Stomach (tissue), 9 donors: ENCODE data around the gene DDAH1. TPM values are rescaled to one million over a fixed set of nuclear protein-coding genes. Genes with fewer than 3 reads are reported as not detected.

Source experiments
- DNase-seq, 2 donors: peaks; one replicate each; pipeline versions ENCODE4 v3.0.0 to v3.0.0-alpha.2; 2013 to 2019
- H3K27ac ChIP-seq, 5 donors: fragments of 200-600 bp in 4 of 5; sonication (generic) in 4 of 5; one replicate each; pipeline ENCODE4 v1.5.1; 2013 to 2019; ENCODE audit warnings: mild to moderate bottlenecking in 1 of 5, moderate library complexity in 1 of 5
- H3K27me3 ChIP-seq, 3 donors: fragments of 200-600 bp; sonication (generic); one replicate each; pipeline ENCODE4 v1.5.1; 2017 to 2019; ENCODE audit warnings: mixed run types in 1 of 3
- H3K36me3 ChIP-seq, 4 donors: fragments of 200-600 bp; sonication (generic); 1 replicate in 3 of 4; 2 replicates in 1 of 4; pipeline ENCODE4 v1.5.1; 2016 to 2019
- H3K4me1 ChIP-seq, 4 donors: fragments of 200-600 bp; sonication (generic); one replicate each; pipeline ENCODE4 v1.5.1; 2016 to 2019
- H3K4me3 ChIP-seq, 4 donors: fragments of 200-600 bp; sonication (generic) in 3 of 4; one replicate each; pipeline ENCODE4 v1.5.1; 2016 to 2019; ENCODE audit warnings: mild to moderate bottlenecking in 1 of 4
- H3K9me3 ChIP-seq, 4 donors: fragments of 200-600 bp; sonication (generic); one replicate each; pipeline ENCODE4 v1.5.1; 2016 to 2019
- EP300 ChIP-seq: sonication (generic); formaldehyde crosslinking; IDR thresholded peaks from one replicate; pipeline ENCODE4 v1.6.1; 2017; ENCODE audit warnings: antibody characterized with exemption
- POLR2A ChIP-seq, 4 donors: fragments of 450-650 bp; IDR thresholded peaks; one replicate each; pipeline ENCODE4 v1.6.1; 2016; ENCODE audit warnings: antibody characterized with exemption in 4 of 4, control low read depth in 2 of 4, mild to moderate bottlenecking in 1 of 4, moderate library complexity in 1 of 4
- POLR2AphosphoS5 ChIP-seq, 3 donors: sonication (generic); formaldehyde crosslinking; IDR thresholded peaks; one replicate each; pipeline ENCODE4 v1.6.1; 2016; ENCODE audit warnings: antibody characterized with exemption in 3 of 3
- WGBS, 5 donors: extraction: QIAGEN DNeasy Blood & Tissue Kit in 3 of 5; methylation state at CpG; one replicate each; pipeline versions ENCODE4 v1.1.5 to v1.1.7; 2013 to 2018; 5-methylcytosine and 5-hydroxymethylcytosine counted together
- intact Hi-C: fragments of 100-400 bp; cut with DNase I; formaldehyde crosslinking; loops from one replicate; pipeline ENCODE4 v1.15.1; 2023; ENCODE audit warnings: low total_unique reads
- polyA plus RNA-seq, 3 donors: library from polyadenylated mRNA; stranded (reverse); fragments of 200-250 nt; gene quantifications; one replicate each; pipeline ENCODE4 v1.2.3, GENCODE V29; 2013
- total RNA-seq, 5 donors: library from RNA; depleted of rRNA; stranded (reverse); fragments of >200 nt; gene quantifications; one replicate each; pipeline versions ENCODE4 v1.1.0 to v1.2.3, GENCODE V29; 2014 to 2016
- TF ChIP-seq, protein P1 (sequence below), 7 experiments: fragments of 450-650 bp in 4 of 7; fragments of 200-600 bp in 3 of 7; sonication (generic) in 3 of 7; IDR thresholded peaks; one replicate each; pipeline ENCODE4 v1.5.1; 2016 to 2019; ENCODE audit warnings: antibody characterized with exemption in 7 of 7, control low read depth in 2 of 7, mild to moderate bottlenecking in 1 of 7
- donor health status: healthy with polysubstance abuse.
- donor health status: Bipolar disorder and iron deficiency.
- donor health status: healthy.

Gene DDAH1
- total and polyA plus RNA-seq, 8 donors = 10.6 to 113 (median 42.3) TPM

DNA sequence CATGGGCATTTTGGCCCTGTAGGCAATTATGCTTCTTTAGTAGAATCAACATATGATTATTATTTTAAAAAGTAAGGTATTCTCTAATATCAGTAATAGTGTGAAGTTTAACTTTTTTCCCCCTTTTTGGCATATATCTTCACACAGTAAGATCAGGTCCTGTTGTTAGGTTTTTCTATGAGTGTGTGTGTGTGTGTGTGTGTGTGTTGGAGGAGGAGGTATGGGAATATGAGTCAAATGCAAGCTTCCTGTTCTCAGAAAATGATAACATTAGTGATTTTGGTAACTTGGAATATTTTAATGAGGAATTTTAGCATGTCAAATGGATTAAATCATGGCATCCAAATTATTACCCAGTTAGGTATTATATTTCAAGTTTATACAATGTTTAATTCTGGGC lies 122.8 kb downstream of the DDAH1 start:
- Histone ChIP-seq H3K9me3 (no peaks in the 10 kb centered on the region), H3K27me3 (no peaks in the 10 kb centered on the region), H3K4me1 (peaks cover 0 to 22% (median 16%) of the 10 kb centered on the region in 4 donors), H3K4me3 (no peak overlapping the region), H3K27ac (peak overlapping the region in 1 of 5 donors; percentile 5), H3K36me3 (no peaks in the 10 kb centered on the region)
- intact Hi-C loops = no loop called here
- no peak for DNase-seq
- TF ChIP-seq, protein P1, sequence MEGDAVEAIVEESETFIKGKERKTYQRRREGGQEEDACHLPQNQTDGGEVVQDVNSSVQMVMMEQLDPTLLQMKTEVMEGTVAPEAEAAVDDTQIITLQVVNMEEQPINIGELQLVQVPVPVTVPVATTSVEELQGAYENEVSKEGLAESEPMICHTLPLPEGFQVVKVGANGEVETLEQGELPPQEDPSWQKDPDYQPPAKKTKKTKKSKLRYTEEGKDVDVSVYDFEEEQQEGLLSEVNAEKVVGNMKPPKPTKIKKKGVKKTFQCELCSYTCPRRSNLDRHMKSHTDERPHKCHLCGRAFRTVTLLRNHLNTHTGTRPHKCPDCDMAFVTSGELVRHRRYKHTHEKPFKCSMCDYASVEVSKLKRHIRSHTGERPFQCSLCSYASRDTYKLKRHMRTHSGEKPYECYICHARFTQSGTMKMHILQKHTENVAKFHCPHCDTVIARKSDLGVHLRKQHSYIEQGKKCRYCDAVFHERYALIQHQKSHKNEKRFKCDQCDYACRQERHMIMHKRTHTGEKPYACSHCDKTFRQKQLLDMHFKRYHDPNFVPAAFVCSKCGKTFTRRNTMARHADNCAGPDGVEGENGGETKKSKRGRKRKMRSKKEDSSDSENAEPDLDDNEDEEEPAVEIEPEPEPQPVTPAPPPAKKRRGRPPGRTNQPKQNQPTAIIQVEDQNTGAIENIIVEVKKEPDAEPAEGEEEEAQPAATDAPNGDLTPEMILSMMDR (IDR thresholded peaks at IDR 0.05) = no peak
- TF ChIP-seq POLR2A (IDR thresholded peaks at IDR 0.05) (no peak), EP300 (no peak), POLR2AphosphoS5 (IDR thresholded peaks at IDR 0.05) (no peak)

DNA sequence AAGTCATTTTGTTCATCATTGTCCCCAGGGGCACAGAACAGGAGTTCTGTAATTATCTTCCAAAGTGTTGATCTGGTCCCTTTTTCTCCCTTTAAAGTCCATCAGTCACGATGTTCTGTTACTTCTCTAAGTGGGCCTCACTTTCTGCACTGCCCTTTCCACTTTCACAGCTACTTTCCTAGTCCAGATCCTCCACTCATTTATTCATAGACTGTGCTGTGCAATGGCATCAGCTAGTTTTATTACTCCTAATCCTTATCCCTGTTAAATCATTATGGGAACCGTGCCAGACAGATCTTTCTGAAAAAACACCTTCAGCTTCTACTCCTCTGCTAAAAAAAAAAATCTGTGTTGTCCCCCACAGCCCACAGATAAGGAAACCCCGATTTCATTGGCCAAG lies 124.5 kb downstream of the DDAH1 start:
- intact Hi-C loops = no loop called here
- DNase-seq = no peak
- Histone ChIP-seq H3K27me3 (no peaks in the 10 kb centered on the region), H3K9me3 (no peaks in the 10 kb centered on the region), H3K4me3 (no peak overlapping the region), H3K36me3 (no peaks in the 10 kb centered on the region), H3K27ac (no peak overlapping the region), H3K4me1 (peaks cover 0 to 22% (median 16%) of the 10 kb centered on the region in 4 donors)
- TF ChIP-seq, protein P1 (IDR thresholded peaks at IDR 0.05) = no peak
- TF ChIP-seq POLR2AphosphoS5 (IDR thresholded peaks at IDR 0.05) (no peak), POLR2A (IDR thresholded peaks at IDR 0.05) (no peak), EP300 (no peak)
- WGBS, 5 donors = 58 to 78% (median 67%) methylated on average over 3 of the region's 3 CpGs

DNA sequence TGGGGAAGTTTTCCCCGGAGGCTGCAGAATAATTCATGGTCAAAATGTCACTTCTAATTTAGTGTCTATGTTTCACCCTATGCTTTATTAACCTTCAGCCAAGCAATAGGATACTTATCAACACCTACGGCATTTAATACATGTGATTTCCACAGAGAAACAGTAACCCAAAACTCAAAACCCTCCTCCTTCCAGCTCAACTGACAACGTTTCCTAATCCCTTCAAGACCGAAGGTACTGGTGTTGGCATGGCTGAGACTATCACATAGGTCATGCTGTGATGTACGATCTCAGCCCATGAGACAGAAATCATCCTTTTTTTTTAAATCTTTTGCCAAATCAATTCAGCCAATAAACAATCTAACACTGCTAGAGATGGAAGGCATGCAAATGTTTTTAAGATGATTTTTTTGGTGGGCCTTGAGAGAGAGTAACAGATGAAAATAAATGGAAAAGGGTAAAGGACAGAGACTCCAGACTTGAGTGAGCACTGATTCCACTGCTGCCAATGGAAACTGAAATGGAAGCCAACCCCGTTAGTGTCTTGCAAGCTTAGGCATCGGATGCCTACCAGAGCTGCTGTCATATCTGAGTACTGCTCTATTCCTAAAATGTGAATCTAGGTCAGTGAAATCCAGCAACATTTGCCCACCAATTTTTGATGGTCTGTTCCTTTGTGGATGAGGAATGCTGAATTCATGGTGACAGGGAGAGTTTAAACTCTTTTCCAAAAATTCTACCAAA lies 125.1 kb downstream of the DDAH1 start:
- no peak overlapping the region for H3K4me3 ChIP-seq
- H3K9me3 ChIP-seq = no peaks in the 10 kb centered on the region
- intact Hi-C loops = no loop called here
- no peak for DNase-seq
- H3K27me3 ChIP-seq = no peaks in the 10 kb centered on the region
- no peaks in the 10 kb centered on the region for H3K36me3 ChIP-seq
- WGBS, 5 donors = 67 to 78% (median 74%) methylated on average over 7 of the region's 7 CpGs
- H3K4me1 ChIP-seq = peaks cover 0 to 22% (median 16%) of the 10 kb centered on the region in 4 donors
- no peak overlapping the region for H3K27ac ChIP-seq
- TF ChIP-seq, protein P1 (IDR thresholded peaks at IDR 0.05) = no peak
- no peak for TF ChIP-seq POLR2AphosphoS5 (IDR thresholded peaks at IDR 0.05)
- no peak for TF ChIP-seq POLR2A (IDR thresholded peaks at IDR 0.05)
- no peak for TF ChIP-seq EP300

DNA sequence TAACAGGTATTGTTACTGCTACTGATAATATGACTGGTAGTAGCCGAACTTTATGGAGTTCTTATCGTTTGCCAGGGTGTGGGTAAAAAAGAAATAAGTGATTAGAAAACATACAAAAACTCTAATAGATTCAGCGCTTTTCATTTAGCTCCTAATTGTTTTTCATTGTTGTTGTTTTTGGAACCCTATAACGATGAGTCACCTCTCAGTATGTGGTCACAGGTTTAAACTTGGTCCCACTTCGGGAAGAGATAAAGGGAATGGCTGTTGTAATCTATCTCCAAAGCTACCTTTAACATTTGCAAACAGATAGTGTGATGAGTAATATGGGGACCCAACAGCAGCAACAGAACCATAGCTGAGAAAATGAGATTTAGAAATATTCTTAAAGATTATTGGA lies 125.9 kb downstream of the DDAH1 start:
- no peak for TF ChIP-seq POLR2A (IDR thresholded peaks at IDR 0.05)
- peak in 1 of 3 donors; percentile 30 for TF ChIP-seq POLR2AphosphoS5 (IDR thresholded peaks at IDR 0.05)
- DNase-seq = no peak
- no peaks in the 10 kb centered on the region for H3K27me3 ChIP-seq
- WGBS, 5 donors = 35 to 64% (median 52%) methylated on average over 5 of the region's 5 CpGs
- no peaks in the 10 kb centered on the region for H3K9me3 ChIP-seq
- no peak overlapping the region for H3K4me3 ChIP-seq
- H3K4me1 ChIP-seq = peaks cover 0 to 16% (median 13%) of the 10 kb centered on the region in 4 donors
- H3K36me3 ChIP-seq = no peaks in the 10 kb centered on the region
- intact Hi-C loops = no loop called here
- no peak overlapping the region for H3K27ac ChIP-seq

DNA sequence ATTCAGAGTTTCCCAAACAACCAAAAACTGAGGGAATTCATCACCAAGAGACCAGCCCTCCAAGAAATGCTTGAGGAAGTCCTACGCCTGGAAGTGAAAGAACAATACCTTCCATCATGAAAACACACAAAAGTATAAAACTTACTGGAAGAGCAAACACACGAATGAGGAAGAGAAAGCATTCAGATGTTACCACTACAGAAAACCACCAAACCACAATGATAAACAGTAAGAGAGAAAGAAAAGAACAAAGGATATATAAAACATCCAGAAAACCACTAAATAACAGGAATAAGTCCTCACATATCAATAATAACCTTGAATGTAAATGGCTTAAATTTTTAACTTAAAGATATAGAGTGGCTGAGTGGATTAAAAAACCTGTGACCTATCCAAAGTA lies 130.0 kb downstream of the DDAH1 start:
- no peaks in the 10 kb centered on the region for H3K27me3 ChIP-seq
- no peaks in the 10 kb centered on the region for H3K36me3 ChIP-seq
- H3K4me1 ChIP-seq = peaks cover 9 to 14% (median 12%) of the 10 kb centered on the region in 4 donors
- no peak overlapping the region for H3K4me3 ChIP-seq
- H3K9me3 ChIP-seq = no peaks in the 10 kb centered on the region
- WGBS, 5 donors = 71 to 77% (median 73%) methylated on average over 2 of the region's 2 CpGs
- TF ChIP-seq POLR2A (IDR thresholded peaks at IDR 0.05) = no peak
- TF ChIP-seq, protein P1 (IDR thresholded peaks at IDR 0.05) = no peak
- TF ChIP-seq EP300 = no peak
- no peak for TF ChIP-seq POLR2AphosphoS5 (IDR thresholded peaks at IDR 0.05)
- no peak overlapping the region for H3K27ac ChIP-seq
- no peak for DNase-seq
- intact Hi-C loops = no loop called here
